GM15510 (cell line): ENCODE data around the gene JSRP1.

Experiments
- POLR2A ChIP-seq: IDR thresholded peaks from 3 replicates; pipeline ENCODE4 v1.6.1; 2011; ENCODE audit warnings: borderline replicate concordance; ENCODE audit not compliant: insufficient read length; ENCODE audit errors: extremely low read depth

JSRP1 gene

DNA sequence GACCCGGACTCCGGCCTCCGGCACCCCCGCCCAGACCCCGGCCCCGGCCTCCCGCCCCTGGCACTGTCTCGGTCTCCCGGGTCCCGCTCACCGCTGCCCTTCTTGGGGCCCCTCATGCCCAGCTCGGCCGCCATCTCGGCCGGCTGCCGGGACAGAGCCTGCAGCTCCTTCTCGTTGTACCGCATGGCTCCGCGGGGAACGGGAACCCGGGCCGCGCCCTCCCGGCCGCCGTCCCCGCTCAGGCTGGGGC is 20.2 kb downstream of the JSRP1 start:
- TF ChIP-seq POLR2A, result peak; percentile 80

GRCh38 chr19:2235381-2236063 is 20.7 kb downstream of the JSRP1 start:
- TF ChIP-seq POLR2A, result no peak

DNA sequence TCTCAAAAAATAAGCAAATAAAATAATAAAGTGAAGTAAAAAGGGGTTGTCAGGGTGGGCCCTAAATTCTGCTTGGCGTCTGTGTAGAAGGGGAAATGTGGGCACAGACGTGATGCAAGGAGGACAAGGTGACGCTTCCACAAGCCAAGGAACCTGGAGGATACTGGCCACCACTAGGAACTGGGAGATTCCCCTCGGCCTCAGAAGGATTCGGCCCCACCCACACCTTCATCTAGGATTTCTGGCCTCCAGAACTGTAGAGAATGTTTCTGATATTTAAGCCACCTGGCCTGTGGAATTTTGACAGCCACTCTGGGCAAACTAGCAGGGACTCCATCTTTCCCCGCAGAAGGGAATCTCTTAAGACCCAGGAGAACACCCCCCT is 21.2 kb downstream of the JSRP1 start:
- TF ChIP-seq POLR2A, result no peak

DNA sequence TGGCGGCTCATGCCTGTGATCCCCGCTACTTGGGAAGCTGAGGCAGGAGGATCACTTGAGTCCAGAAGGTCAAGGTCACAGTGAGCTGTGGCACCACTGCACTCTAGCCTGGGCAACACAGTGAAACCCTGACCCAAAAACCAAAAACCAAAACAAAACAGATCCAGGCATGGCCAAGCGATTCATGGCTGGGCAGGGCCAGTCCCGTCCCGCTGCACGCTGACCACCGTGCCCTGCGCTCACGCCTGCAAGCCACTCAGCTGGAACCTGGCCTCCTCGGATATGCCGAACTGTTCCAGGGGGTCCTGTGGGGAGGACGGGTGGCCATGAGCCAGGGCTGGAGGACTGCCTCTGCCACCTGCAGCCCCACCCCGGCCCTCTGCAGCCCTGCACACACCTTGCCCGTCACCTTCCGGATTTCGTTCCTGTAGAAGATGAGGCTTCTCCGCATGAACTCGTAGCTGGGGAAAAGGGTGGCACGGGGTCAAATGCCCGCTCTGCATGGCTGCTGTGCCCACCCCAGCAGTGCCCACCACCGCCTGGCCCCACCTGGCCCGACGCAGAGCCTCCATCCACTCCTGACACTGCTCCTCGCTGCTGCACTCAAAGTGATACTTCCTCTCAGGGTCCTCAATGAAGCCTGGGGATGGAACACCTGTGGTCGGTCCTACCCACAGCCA is 22.5 kb downstream of the JSRP1 start:
- no peak for TF ChIP-seq POLR2A

DNA sequence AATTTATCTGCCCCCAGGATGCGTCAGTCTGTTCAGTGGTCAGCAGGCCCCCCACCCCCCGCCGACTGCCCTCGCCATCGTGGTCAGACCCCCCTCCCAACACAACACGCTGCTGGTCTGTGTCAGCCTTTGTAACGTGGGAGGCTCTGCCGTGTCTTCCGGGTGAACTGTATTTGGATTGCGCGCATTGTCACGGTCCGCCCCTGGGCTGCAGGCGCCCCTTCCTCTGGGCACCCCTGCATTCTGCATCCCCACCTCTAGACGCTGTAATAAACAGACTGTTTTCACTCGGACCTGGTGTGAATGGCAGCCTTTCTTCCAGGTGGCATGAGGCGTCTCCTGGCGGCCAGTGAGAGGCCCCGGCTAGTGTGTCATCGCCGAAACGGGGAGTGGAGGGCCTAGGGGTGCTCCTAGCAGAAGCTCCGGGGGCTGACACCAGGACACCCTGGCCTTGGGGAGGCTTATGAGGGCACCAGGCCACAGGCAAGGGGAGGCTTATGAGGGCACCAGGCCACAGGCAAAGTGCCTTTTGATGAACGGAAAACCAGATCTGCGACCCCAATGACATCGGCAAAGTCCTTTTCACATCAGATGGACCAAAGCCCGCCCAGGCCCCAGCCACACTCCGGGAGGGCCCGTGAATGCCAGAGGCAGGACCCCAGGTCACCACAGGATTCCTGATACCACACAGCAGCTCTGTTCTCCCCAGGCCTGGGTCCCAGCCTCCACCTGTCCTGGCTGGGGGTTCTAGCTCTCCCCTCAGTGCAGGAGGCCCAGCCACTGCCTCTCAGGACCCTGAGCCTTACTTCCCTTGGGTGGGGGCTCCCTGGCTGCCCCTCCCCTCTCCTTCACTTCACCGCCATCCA is 23.7 kb downstream of the JSRP1 start:
- TF ChIP-seq POLR2A, result no peak

DNA sequence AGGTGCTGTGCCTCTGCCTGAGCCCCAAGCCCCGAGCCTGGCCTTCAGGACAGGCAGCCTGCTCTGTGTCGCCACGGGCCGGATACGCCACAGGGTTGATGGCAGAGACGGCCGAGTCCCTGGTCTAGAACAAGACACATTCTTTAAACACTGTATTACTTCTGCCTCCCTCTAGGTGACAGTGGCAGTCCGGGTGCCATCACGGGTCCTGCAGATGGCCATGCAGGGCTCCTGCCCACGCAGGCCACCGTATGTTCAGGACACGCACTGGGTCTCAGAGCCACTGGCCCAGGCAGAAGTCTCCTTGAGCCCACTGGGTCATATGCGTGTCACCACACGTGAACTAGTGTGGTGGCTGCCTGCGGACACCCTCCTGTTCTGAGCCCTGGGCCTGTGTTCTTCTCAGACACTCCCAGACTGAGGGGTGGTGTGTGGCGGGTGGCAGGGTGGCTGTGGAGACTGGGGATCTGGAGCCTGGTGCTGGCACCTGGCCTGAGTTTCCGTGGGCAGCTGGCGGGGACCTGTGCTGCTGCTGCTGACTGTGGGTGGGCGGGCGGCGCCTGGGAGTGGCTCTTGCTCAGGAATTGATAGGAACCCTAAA is 24.5 kb downstream of the JSRP1 start:
- peak; percentile 17 for TF ChIP-seq POLR2A

DNA sequence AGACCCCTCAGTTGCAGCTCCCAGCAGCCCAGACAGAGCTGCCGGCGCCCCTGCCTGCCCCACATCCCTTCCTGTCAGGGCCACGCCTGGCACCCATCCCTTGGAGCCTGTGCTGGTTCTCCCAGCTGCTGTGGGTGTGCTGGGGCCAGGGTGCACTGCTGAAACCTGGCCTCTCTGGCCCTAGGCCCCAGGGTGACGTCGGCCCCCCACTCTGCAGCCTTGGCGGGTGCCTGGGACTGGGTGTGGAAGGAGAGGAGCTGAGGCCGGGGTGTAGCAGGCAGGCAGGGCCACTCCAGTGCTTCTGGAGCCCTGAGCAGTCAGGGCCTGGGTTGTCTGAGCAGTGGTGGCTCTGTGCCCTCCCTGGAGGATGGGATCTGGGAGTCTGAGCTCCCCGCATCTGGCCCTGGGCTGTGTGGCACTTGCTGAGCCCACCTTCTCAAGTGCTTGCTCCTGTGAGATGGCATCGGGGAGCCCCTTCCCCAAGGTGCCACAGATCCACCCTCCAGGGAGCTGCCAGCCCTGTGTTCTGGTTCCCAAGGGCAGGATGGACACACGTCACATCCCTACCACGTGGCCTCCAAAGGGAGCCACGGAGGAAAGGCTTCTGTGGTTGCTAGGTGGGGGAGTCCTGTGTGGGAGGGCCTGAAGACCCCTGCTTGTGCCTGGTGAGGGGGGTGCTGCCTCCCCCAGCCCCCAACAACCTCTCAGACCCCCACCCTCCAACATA is 25.2 kb downstream of the JSRP1 start:
- TF ChIP-seq POLR2A, result no peak

DNA sequence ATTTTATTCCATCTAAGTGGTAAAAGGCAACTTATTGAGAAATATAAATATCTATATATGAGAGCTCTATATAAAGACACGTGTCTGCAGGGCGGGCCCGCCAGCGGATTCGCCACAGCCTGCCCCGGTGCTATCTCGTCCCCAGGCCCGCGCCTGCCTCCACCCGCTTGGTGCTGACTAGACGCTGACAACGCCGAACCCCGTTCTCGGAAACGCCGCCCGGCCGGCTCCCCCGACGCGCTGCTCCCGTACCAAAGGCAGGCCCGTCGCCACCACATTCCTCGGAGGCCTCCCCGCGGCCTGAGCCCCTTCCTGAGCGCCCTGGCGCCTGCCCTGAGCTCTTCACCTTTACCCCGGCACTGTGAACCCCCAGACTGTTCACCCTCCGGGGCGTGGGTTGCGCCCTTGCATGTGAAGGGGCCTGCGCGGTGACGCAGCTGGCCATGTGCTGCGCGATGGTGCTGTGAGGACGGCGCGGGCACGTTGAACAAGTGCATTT is 26.1 kb downstream of the JSRP1 start:
- TF ChIP-seq POLR2A, result no peak

DNA sequence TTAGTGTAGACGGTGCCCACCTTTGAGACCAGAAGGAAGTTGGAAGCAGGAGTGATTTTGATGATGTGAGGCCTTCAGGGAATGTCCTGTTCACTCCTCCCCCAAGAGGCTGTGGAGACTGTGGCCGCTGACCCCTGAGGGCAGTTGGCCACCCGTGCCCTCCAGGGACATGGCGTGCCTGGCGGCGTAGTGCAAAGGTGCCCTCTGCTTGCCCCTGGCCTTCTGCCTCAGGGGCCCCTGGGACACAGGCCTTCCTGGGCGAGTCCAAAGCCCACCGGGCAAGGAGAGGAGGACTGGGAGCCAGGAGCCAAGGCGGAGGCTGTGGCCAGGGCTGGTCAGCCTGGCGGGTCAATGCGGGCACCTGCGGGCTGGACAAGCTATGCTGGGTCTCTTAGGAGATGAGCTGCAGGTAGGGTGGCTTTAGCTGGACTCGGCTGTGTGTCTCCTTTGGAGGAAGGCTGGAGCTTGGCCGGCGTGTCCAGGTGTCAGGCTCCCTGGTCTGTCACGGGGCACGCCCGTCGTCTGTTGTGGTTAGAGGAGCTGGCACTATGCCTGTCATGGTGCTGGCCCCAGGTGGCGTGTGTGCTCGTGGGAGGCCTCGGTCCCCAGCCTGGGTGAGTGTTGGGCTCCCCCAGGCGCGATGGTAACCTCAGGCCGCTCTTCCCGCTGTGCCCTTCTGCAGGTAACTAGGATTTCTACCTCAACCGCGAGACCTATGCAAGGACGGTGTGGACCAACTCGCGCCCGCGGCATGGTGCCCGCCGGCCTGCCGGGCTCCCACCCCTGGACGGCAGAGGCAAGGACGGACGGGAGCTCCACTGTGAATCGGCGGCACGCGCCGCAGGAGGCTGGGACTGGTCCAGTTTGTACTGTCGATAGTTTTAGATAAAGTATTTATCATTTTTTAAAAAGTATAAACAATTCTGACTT is 26.8 kb downstream of the JSRP1 start:
- TF ChIP-seq POLR2A, result no peak

GRCh38 chr19:2228157-2229030 is 27.8 kb downstream of the JSRP1 start:
- no peak for TF ChIP-seq POLR2A

- no peak for TF ChIP-seq POLR2A
These were observed 28.6 kb downstream of the JSRP1 start for GRCh38 chr19:2227415-2228156.

GRCh38 chr19:2226840-2227360 is 29.3 kb downstream of the JSRP1 start:
- no peak for TF ChIP-seq POLR2A
